Activated B cell treated with CpG ODN at 0.5 μM for 24 hours (primary cell): ENCODE results near the gene SRCAP. TPM values are rescaled to one million over a fixed set of nuclear protein-coding genes. Genes with fewer than 3 reads are reported as not detected.
A peak's percentile ranks its signal among the peaks of the same experiment; 100 is the strongest.

Experiments
- ATAC-seq: fragments of 200-7000 bp; cut with Tn5 transposase; one replicate; pipeline ENCODE4 v1.10.0; 2021; ENCODE audit warnings: low read depth, mild to moderate bottlenecking, moderate library complexity
- CTCF ChIA-PET: fragments of 350-600 bp; sonication (Branson Sonifier 250); formaldehyde crosslinking; loops from one replicate; lab custom pipeline; 2021; ENCODE audit warnings: antibody characterized with exemption; lab: Charles Lee
- POLR2A ChIA-PET: fragments of 350-600 bp; sonication (Branson Sonifier 250); formaldehyde crosslinking; loops from one replicate; lab custom pipeline; 2021; ENCODE audit warnings: antibody characterized with exemption; lab: Charles Lee
- DNase-seq: peaks from one replicate; pipeline ENCODE4 v3.0.0; 2022
- H3K27ac Mint-ChIP-seq: one replicate; pipeline ENCODE4 v1.8.0; 2020; ENCODE audit warnings: mixed read lengths
- H3K27me3 Mint-ChIP-seq: one replicate; pipeline ENCODE4 v1.8.0; 2021; ENCODE audit warnings: mixed read lengths
- H3K36me3 Mint-ChIP-seq: one replicate; pipeline ENCODE4 v1.8.0; 2021; ENCODE audit warnings: low read depth, mixed read lengths
- H3K4me1 Mint-ChIP-seq: one replicate; pipeline ENCODE4 v1.8.0; 2021; ENCODE audit warnings: mixed read lengths
- H3K4me3 Mint-ChIP-seq: one replicate; pipeline ENCODE4 v1.8.0; 2020; ENCODE audit warnings: mild to moderate bottlenecking, mixed read lengths
- H3K9me3 Mint-ChIP-seq: one replicate; pipeline ENCODE4 v1.8.0; 2020; ENCODE audit warnings: mixed read lengths
- CTCF ChIP-seq: fragments of 200-600 bp; IDR thresholded peaks from one replicate; pipeline ENCODE4 v1.8.0; 2022; ENCODE audit warnings: antibody characterized with exemption, mild to moderate bottlenecking
- intact Hi-C: fragments of 100-400 bp; cut with micrococcal nuclease; formaldehyde crosslinking; loops from one replicate; pipeline ENCODE4 v1.15.1; 2024
- total RNA-seq: library from RNA; stranded (reverse); gene quantifications from 2 replicates; pipeline ENCODE4 v1.2.3, GENCODE V29; 2022

Gene SRCAP
- total RNA-seq, 1 donor from 2014 or later = 123 TPM

- ChIA-PET POLR2A (interaction anchor here (3.6 kb wide), 1 partner anchor 11 kb away, joined by 13 read pairs; the partner anchor contains the start of gene PHKG2), CTCF (no interaction called here)
- TF ChIP-seq CTCF = no peak
- Mint-ChIP-seq H3K27ac (peak overlapping the region; percentile 76), H3K9me3 (no peaks in the 10 kb centered on the region), H3K4me3 (no peak overlapping the region), H3K27me3 (no peaks in the 10 kb centered on the region), H3K4me1 (peaks cover 39% of the 10 kb centered on the region), H3K36me3 (peaks cover 52% of the 10 kb centered on the region)
- intact Hi-C loops = no loop called here
- no peak for ATAC-seq
- no peak for DNase-seq
These were observed 60.1 kb downstream of the SRCAP start for GRCh38 chr16:30758988-30759491.

- ChIA-PET CTCF (no interaction called here), POLR2A (interaction anchor here (1.0 to 3.6 kb wide), 5 partner anchors 12 to 357 kb away, joined by 3 to 13 read pairs (median 4); partner anchors contain the start of genes KAT8 and PHKG2)
- peaks cover 55% of the 10 kb centered on the region for H3K36me3 Mint-ChIP-seq
- H3K4me3 Mint-ChIP-seq = no peak overlapping the region
- DNase-seq (no peak), ATAC-seq (no peak)
- no peak for TF ChIP-seq CTCF
- peaks cover 39% of the 10 kb centered on the region for H3K4me1 Mint-ChIP-seq
- H3K27me3 Mint-ChIP-seq = no peaks in the 10 kb centered on the region
- intact Hi-C loops = loop anchor here (5.0 kb wide), 1 partner anchor 132 kb away; the partner anchor contains the start of gene BCL7C
- H3K9me3 Mint-ChIP-seq = no peaks in the 10 kb centered on the region
- no peak overlapping the region for H3K27ac Mint-ChIP-seq
These were observed 61.1 kb downstream of the SRCAP start for GRCh38 chr16:30760001-30760559.

- Mint-ChIP-seq H3K36me3 (peaks cover 58% of the 10 kb centered on the region), H3K27ac (peak overlapping the region; percentile 87), H3K4me3 (peak overlapping the region; percentile 93), H3K9me3 (no peaks in the 10 kb centered on the region), H3K4me1 (peaks cover 39% of the 10 kb centered on the region), H3K27me3 (no peaks in the 10 kb centered on the region)
- ChIA-PET POLR2A (interaction anchor here (0.6 to 3.6 kb wide), 6 partner anchors 13 to 357 kb away, joined by 3 to 13 read pairs (median 4); partner anchors contain the start of genes KAT8 and PHKG2), CTCF (no interaction called here)
- no peak for DNase-seq
- intact Hi-C loops = loop anchor here (5.0 kb wide), 1 partner anchor 131 kb away; the partner anchor contains the start of gene BCL7C
- TF ChIP-seq CTCF = no peak
- no peak for ATAC-seq
These were observed 61.8 kb downstream of the SRCAP start for GRCh38 chr16:30760577-30761426.

DNA sequence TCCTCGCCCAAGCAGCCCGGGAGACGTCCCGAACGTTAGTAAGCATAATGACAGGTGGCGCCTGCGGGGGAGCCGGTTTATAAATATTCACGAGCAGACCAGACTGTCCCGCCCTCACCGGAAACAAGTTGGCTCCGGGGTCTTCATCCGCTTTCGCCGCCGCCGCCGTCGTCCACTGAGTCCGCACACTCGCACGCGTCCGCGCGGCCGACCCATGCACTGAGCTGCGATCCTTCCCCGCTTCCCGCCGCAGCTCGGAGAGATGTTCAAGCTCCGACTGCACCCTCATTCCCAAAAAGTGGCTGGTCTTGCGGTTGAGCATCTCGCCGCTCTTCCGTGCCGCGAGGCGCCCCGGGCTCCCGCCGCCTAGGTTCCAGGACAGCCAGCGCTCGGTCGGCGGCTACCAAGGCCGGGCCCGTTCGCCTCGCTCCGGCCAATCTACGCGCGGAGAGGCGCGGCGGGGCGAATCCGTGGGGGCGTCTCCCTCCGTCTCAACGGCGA, 62.5 kb downstream of the SRCAP start:
- DNase-seq = peak; percentile 48

More for the DNA sequence above, 62.5 kb downstream of the SRCAP start:
- Mint-ChIP-seq H3K36me3 (peaks cover 58% of the 10 kb centered on the region), H3K9me3 (no peaks in the 10 kb centered on the region), H3K4me1 (peaks cover 39% of the 10 kb centered on the region), H3K27me3 (no peaks in the 10 kb centered on the region), H3K4me3 (peak overlapping the region; percentile 93), H3K27ac (peak overlapping the region; percentile 87)
- no peak for TF ChIP-seq CTCF
- peak; percentile 31 for ATAC-seq
- ChIA-PET POLR2A (interaction anchor here (0.6 to 3.6 kb wide), 3 partner anchors 13 to 53 kb away, joined by 4 to 13 read pairs (median 7); partner anchors contain the start of gene PHKG2), CTCF (no interaction called here)
- intact Hi-C loops = loop anchor here (5.0 kb wide), 1 partner anchor 131 kb away; the partner anchor contains the start of gene BCL7C
